ENCODE results near the gene RND2. TPM values are rescaled to one million over a fixed set of nuclear protein-coding genes. Genes with fewer than 3 reads are reported as not detected.

Gene RND2
- total and polyA plus RNA-seq, 2 of the 4 experiments (the other 2 are of a cell fraction), result 1.1 to 1.9 TPM

GRCh38 chr17:43079641-43080302 lies 54.7 kb downstream of the RND2 start:
- Histone ChIP-seq H2BK15ac (ENCODE audit: low read depth, low read length) (no peak overlapping the region), H2AK9ac (replicated peaks; ENCODE audit: low read depth, low read length, poor library complexity) (no peak overlapping the region), H2AK5ac (ENCODE audit: low read depth, low read length) (no peak overlapping the region), H4K91ac (ENCODE audit: insufficient read depth, low read depth, low read length) (no peak overlapping the region), H3K56ac (ENCODE audit: extremely low read depth, insufficient read depth, low read length) (no peak overlapping the region), H3K4me3 (ENCODE audit: insufficient read depth, low read depth, low read length) (no peak overlapping the region), H3K14ac (replicated peaks; ENCODE audit: low read depth, low read length) (no peak overlapping the region), H3K27me3 (ENCODE audit: control insufficient read depth, insufficient read depth, low read length) (no peaks in the 10 kb centered on the region), H4K20me1 (ENCODE audit: insufficient read depth, low read length) (no peaks in the 10 kb centered on the region), H3K79me1 (ENCODE audit: low read depth in 1 of 2, low read length in 2 of 2) (no peaks in the 10 kb centered on the region), H3K18ac (ENCODE audit: low read depth, low read length) (no peak overlapping the region), H2BK120ac (ENCODE audit: low read depth, low read length) (no peak overlapping the region), H4K8ac (ENCODE audit: low read depth in 2 of 2, low read length in 2 of 2) (no peak overlapping the region), H3K4me1 (ENCODE audit: control insufficient read depth, insufficient read depth, low read length) (no peaks in the 10 kb centered on the region), H3K9ac (ENCODE audit: low read depth, low read length) (no peak overlapping the region), H3K27ac (ENCODE audit: insufficient read depth, low read length) (no peak overlapping the region), H3K4ac (ENCODE audit: low read depth, low read length) (no peak overlapping the region), H3K4me2 (ENCODE audit: low read depth, low read length) (no peak overlapping the region), H4K5ac (ENCODE audit: low read depth, low read length) (no peak overlapping the region), H2BK5ac (ENCODE audit: low read depth, low read length, poor library complexity, severe bottlenecking) (no peak overlapping the region), H2AFZ (replicated peaks; ENCODE audit: low read length, poor library complexity) (no peak overlapping the region), H3K36me3 (ENCODE audit: control insufficient read depth, insufficient read depth, low read length) (peaks cover 2% of the 10 kb centered on the region; the same call in 1 of the 2 replicates), H3K9me3 (ENCODE audit: control insufficient read depth, insufficient read depth, low read length) (no peaks in the 10 kb centered on the region), H3K23ac (ENCODE audit: low read depth, low read length) (no peak overlapping the region), H2BK20ac (ENCODE audit: low read depth, low read length) (no peak overlapping the region), H3K9me1 (ENCODE audit: insufficient read depth, low read length) (no peaks in the 10 kb centered on the region)
- no peak for ATAC-seq (ENCODE audit: low read depth)
- dilution Hi-C loops (cut with HindIII; ENCODE audit: low sequenced_read_pairs, unreplicated experiment) (no loop called here), intact Hi-C loops (cut with micrococcal nuclease) (no loop called here), in situ Hi-C loops (cut with MboI; ENCODE audit: low sequenced_read_pairs) (no loop called here)
- BruUV-seq (replicated peaks), result no TSS peak
- POLR2A ChIA-PET (ENCODE audit: unreplicated experiment), result interaction anchor here (0.6 kb wide), 1 partner anchor 12 kb away, joined by 4 read pairs; no protein-coding TSS in a partner anchor
- CTCF ChIA-PET, result no interaction called here
- DNase-seq, result no peak
- TF ChIP-seq RFX5 (IDR thresholded peaks at IDR 0.05; ENCODE audit: low read depth, low read length) (no peak), USF2 (IDR thresholded peaks at IDR 0.05; ENCODE audit: low read depth, low read length) (no peak), POLR2A (IDR thresholded peaks at IDR 0.05; ENCODE audit: low read depth, low read length) (no peak), NFE2L2 (IDR thresholded peaks at IDR 0.05; ENCODE audit: low read depth, low read length) (no peak), RAD21 (IDR thresholded peaks at IDR 0.05; ENCODE audit: low read length) (no peak)
- no CpG with 5 or more reads among the region's 1 CpG for WGBS, 2 experiments (ENCODE audit: extremely low coverage in 2 of 2, insufficient read length in 1 of 2)

Other genes starting within 250 kb of the RND2 start
- gene WNK4, start 244.6 kb upstream of the RND2 start, total RNA-seq (2012; rRNA removed), result 1.3 and 1.9 TPM in 2 replicates
- 15.1 and 16.2 TPM in 2 replicates for gene WNK4, start 244.6 kb upstream of the RND2 start, polyA plus RNA-seq (2012; rRNA removed)
- 50.5 and 78.1 TPM in 2 replicates for gene COA3, start 226.5 kb upstream of the RND2 start, total RNA-seq (2012; rRNA removed)
- 66.8 and 75.9 TPM in 2 replicates for gene COA3, start 226.5 kb upstream of the RND2 start, polyA plus RNA-seq (2012; rRNA removed)
- not detected in 2 replicates for gene CNTD1, start 226.4 kb upstream of the RND2 start, total RNA-seq (2012; rRNA removed)
- not detected in 2 replicates for gene CNTD1, start 226.4 kb upstream of the RND2 start, polyA plus RNA-seq (2012; rRNA removed)
- 93.9 and 119 TPM in 2 replicates for gene BECN1, start 200.9 kb upstream of the RND2 start, total RNA-seq (2012; rRNA removed)
- 73.1 and 84.0 TPM in 2 replicates for gene BECN1, start 200.9 kb upstream of the RND2 start, polyA plus RNA-seq (2012; rRNA removed)
- 72.4 and 92.2 TPM in 2 replicates for gene PSME3, start 191.8 kb upstream of the RND2 start, total RNA-seq (2012; rRNA removed)
- gene PSME3, start 191.8 kb upstream of the RND2 start, polyA plus RNA-seq (2012; rRNA removed), result 89.4 and 100 TPM in 2 replicates
- gene AOC2, start 180.7 kb upstream of the RND2 start, total RNA-seq (2012; rRNA removed), result 0.28 and 0.36 TPM in 2 replicates
- 0.34 and 0.41 TPM in 2 replicates for gene AOC2, start 180.7 kb upstream of the RND2 start, polyA plus RNA-seq (2012; rRNA removed)
- gene AOC3, start 174.0 kb upstream of the RND2 start, total RNA-seq (2012; rRNA removed), result under 0.01 TPM in 1 of 2 replicates, not detected in the other
- gene AOC3, start 174.0 kb upstream of the RND2 start, polyA plus RNA-seq (2012; rRNA removed), result 0.10 and 0.17 TPM in 2 replicates
- not detected in 2 replicates for gene G6PC1, start 124.4 kb upstream of the RND2 start, total RNA-seq (2012; rRNA removed)
- gene G6PC1, start 124.4 kb upstream of the RND2 start, polyA plus RNA-seq (2012; rRNA removed), result not detected in 2 replicates
- 55.0 and 58.9 TPM in 2 replicates for gene AARSD1, start 60.8 kb upstream of the RND2 start, total RNA-seq (2012; rRNA removed)
- 53.0 and 58.9 TPM in 2 replicates for gene AARSD1, start 60.8 kb upstream of the RND2 start, polyA plus RNA-seq (2012; rRNA removed)
- 1.4 and 2.2 TPM in 2 replicates for gene PTGES3L, start 45.2 kb upstream of the RND2 start, total RNA-seq (2012; rRNA removed)
- gene PTGES3L, start 45.2 kb upstream of the RND2 start, polyA plus RNA-seq (2012; rRNA removed), result 1.7 and 2.4 TPM in 2 replicates
- 7.0 and 8.1 TPM in 2 replicates for gene RUNDC1, start 44.7 kb upstream of the RND2 start, total RNA-seq (2012; rRNA removed)
- 7.4 and 7.9 TPM in 2 replicates for gene RUNDC1, start 44.7 kb upstream of the RND2 start, polyA plus RNA-seq (2012; rRNA removed)
- gene RPL27, start 26.8 kb upstream of the RND2 start, total RNA-seq (2012; rRNA removed), result 1,595 and 1,663 TPM in 2 replicates
- gene RPL27, start 26.8 kb upstream of the RND2 start, polyA plus RNA-seq (2012; rRNA removed), result 2,806 and 4,622 TPM in 2 replicates
- gene IFI35, start 18.4 kb upstream of the RND2 start, total RNA-seq (2012; rRNA removed), result 13.1 and 17.0 TPM in 2 replicates
- gene IFI35, start 18.4 kb upstream of the RND2 start, polyA plus RNA-seq (2012; rRNA removed), result 15.0 and 15.8 TPM in 2 replicates
- gene VAT1, start 2.8 kb upstream of the RND2 start, total RNA-seq (2012; rRNA removed), result 81.1 and 101 TPM in 2 replicates
- 97.3 and 108 TPM in 2 replicates for gene VAT1, start 2.8 kb upstream of the RND2 start, polyA plus RNA-seq (2012; rRNA removed)
- gene BRCA1, start 100.1 kb downstream of the RND2 start, total RNA-seq (2012; rRNA removed), result 17.7 and 20.0 TPM in 2 replicates
- gene BRCA1, start 100.1 kb downstream of the RND2 start, polyA plus RNA-seq (2012; rRNA removed), result 8.3 and 9.5 TPM in 2 replicates
- 105 and 132 TPM in 2 replicates for gene NBR1, start 146.0 kb downstream of the RND2 start, total RNA-seq (2012; rRNA removed)
- 47.7 and 52.4 TPM in 2 replicates for gene NBR1, start 146.0 kb downstream of the RND2 start, polyA plus RNA-seq (2012; rRNA removed)
- gene TMEM106A, start 186.6 kb downstream of the RND2 start, total RNA-seq (2012; rRNA removed), result 1.4 and 2.2 TPM in 2 replicates
- gene TMEM106A, start 186.6 kb downstream of the RND2 start, polyA plus RNA-seq (2012; rRNA removed), result 7.4 and 7.5 TPM in 2 replicates
- not detected in 2 replicates for gene CCDC200, start 203.4 kb downstream of the RND2 start, total RNA-seq (2012; rRNA removed)
- gene CCDC200, start 203.4 kb downstream of the RND2 start, polyA plus RNA-seq (2012; rRNA removed), result not detected in 2 replicates
- gene RNU2-1, start 208.7 kb downstream of the RND2 start, total RNA-seq (2012; rRNA removed), result not detected in 2 replicates
- not detected in 2 replicates for gene RNU2-1, start 208.7 kb downstream of the RND2 start, polyA plus RNA-seq (2012; rRNA removed)

Data from IMR-90 (cell line).